HG02981 (cell line): ENCODE results near the gene NAALADL1.
"Not testable (repeated sequence)": the region's sequence is repeated elsewhere in the genome, so short reads cannot be mapped to it uniquely, and the experiment has no call there.

Source experiments
- ATAC-seq: cut with Tn5 transposase; IDR thresholded peaks from one replicate; pipeline ENCODE4 v1.9.1; 2021; ENCODE audit warnings: mild to moderate bottlenecking, moderate library complexity; ENCODE audit not compliant: unreplicated experiment

Gene NAALADL1

GRCh38 chr11:65051398-65051858 lies 6.9 kb downstream of the NAALADL1 start:
- no peak for ATAC-seq

- no peak for ATAC-seq
Observed at GRCh38 chr11:65047581-65048422, 10.6 kb downstream of the NAALADL1 start.

- no peak for ATAC-seq
Observed at GRCh38 chr11:65045728-65046127, 12.6 kb downstream of the NAALADL1 start.

- no peak for ATAC-seq
Observed at GRCh38 chr11:65045061-65045460, 13.3 kb downstream of the NAALADL1 start.

- no peak for ATAC-seq
Observed at GRCh38 chr11:65043881-65044501, 14.4 kb downstream of the NAALADL1 start.

GRCh38 chr11:65042891-65043290 lies 15.5 kb downstream of the NAALADL1 start:
- ATAC-seq: no peak

GRCh38 chr11:65040847-65041622 lies 17.3 kb downstream of the NAALADL1 start, which contains the start of gene SAC3D1:
Gene SAC3D1, plus strand, starts transcription at chr11:65041210. Its CDS starts 83 bp downstream, at chr11:65041293.
- ATAC-seq: peak; percentile 91

GRCh38 chr11:65040520-65040846 lies 17.9 kb downstream of the NAALADL1 start:
- no peak for ATAC-seq

GRCh38 chr11:65036931-65037330 lies 21.4 kb downstream of the NAALADL1 start:
- no peak for ATAC-seq

- no peak for ATAC-seq
Observed at GRCh38 chr11:65035579-65035978, 22.8 kb downstream of the NAALADL1 start.

GRCh38 chr11:65034423-65034822 lies 23.9 kb downstream of the NAALADL1 start:
- no peak for ATAC-seq

GRCh38 chr11:65032216-65032615 lies 26.1 kb downstream of the NAALADL1 start:
- ATAC-seq: no peak

GRCh38 chr11:65027213-65028067 lies 30.9 kb downstream of the NAALADL1 start, which contains the start of gene SNX15:
Gene SNX15, plus strand, starts transcription at chr11:65027439. Its CDS starts 99 bp downstream, at chr11:65027538.
- peak; percentile 74 for ATAC-seq

GRCh38 chr11:65026810-65027209 lies 31.5 kb downstream of the NAALADL1 start:
- ATAC-seq: no peak

- not testable (repeated sequence) for ATAC-seq
Observed at GRCh38 chr11:65023502-65023901, 34.9 kb downstream of the NAALADL1 start.

- no peak for ATAC-seq
Observed at GRCh38 chr11:65021509-65021908, 36.8 kb downstream of the NAALADL1 start.

- no peak for ATAC-seq
Observed at GRCh38 chr11:65021003-65021402, 37.4 kb downstream of the NAALADL1 start.

- no peak for ATAC-seq
Observed at GRCh38 chr11:65019824-65020223, 38.5 kb downstream of the NAALADL1 start.

GRCh38 chr11:65017937-65018336 lies 40.4 kb downstream of the NAALADL1 start:
- no peak for ATAC-seq

GRCh38 chr11:65016705-65017104 lies 41.6 kb downstream of the NAALADL1 start:
- ATAC-seq: no peak
